GM12878 (cell line): ENCODE data around the gene ANGPTL2. TPM values are rescaled to one million over a fixed set of nuclear protein-coding genes. Genes with fewer than 3 reads are reported as not detected.

Experiments used
- ATAC-seq: fragments of 200-7000 bp; cut with Tn5 transposase; 3 replicates; pipeline ENCODE4 v1.9.1; 2020; ENCODE audit warnings: mild to moderate bottlenecking, moderate library complexity
- BruUV-seq: library from RNA; stranded (reverse); fragments of 400-500 nt; replicated peaks from 2 replicates; lab custom pipeline; 2021; lab: Mats Ljungman, UMichigan
- CTCF ChIA-PET: fragments of 300-600 bp; sonication (Branson Sonifier 250); formaldehyde crosslinking; extraction: SDS; loops from one replicate; lab custom pipeline; 2021; ENCODE audit warnings: inconsistent platforms; lab: Yijun Ruan, JAX
- POLR2A ChIA-PET: fragments of 350-600 bp; formaldehyde crosslinking; extraction: SDS; loops from one replicate; lab custom pipeline; 2021; ENCODE audit warnings: inconsistent platforms; lab: Charles Lee
- RAD21 ChIA-PET: fragments of 300-600 bp; sonication (Branson Sonifier 250); formaldehyde crosslinking; loops from one replicate; lab custom pipeline; 2023; ENCODE audit warnings: antibody characterized with exemption; ENCODE audit not compliant: unreplicated experiment; lab: Charles Lee
- SMC1A ChIA-PET: fragments of 300-600 bp; sonication (Branson Sonifier 250); formaldehyde crosslinking; loops from one replicate; lab custom pipeline; 2023; ENCODE audit not compliant: unreplicated experiment, uncharacterized antibody; lab: Charles Lee
- DNase-seq: peaks from one replicate; pipeline ENCODE4 v3.0.0-alpha.2; 2011; ENCODE audit warnings: low read depth, low spot score
- FAIRE-seq: peaks from 3 replicates; lab custom pipeline; 2011; peaks lifted over from hg19 to GRCh38; lab: Jason Lieb, UNC
- H2AFZ ChIP-seq: 2 replicates; pipeline ENCODE4 v1.6.0; 2011; ENCODE audit warnings: low read depth, low read length, control low read depth; ENCODE audit not compliant: control insufficient read depth
- H3K27ac ChIP-seq: 2 replicates; pipeline ENCODE4 v1.5.1; 2011; ENCODE audit warnings: control low read depth; ENCODE audit not compliant: control insufficient read depth, insufficient read depth
- H3K27me3 ChIP-seq, 2 experiments: replicated peaks in 1 of 2; 2 replicates each; pipeline versions ENCODE4 v1.6.0 to v1.6.1; 2011; ENCODE audit warnings: low read length in 1 of 2; ENCODE audit not compliant: control insufficient read depth in 2 of 2, insufficient read depth in 2 of 2
- H3K36me3 ChIP-seq, 2 experiments: 2 replicates each; pipeline ENCODE4 v1.5.1; 2011; ENCODE audit warnings: low read length in 1 of 2; ENCODE audit not compliant: control insufficient read depth in 2 of 2, insufficient read depth in 2 of 2
- H3K4me1 ChIP-seq: 2 replicates; pipeline ENCODE4 v1.6.1; 2011; ENCODE audit warnings: mild to moderate bottlenecking, low read length, moderate library complexity, mixed read lengths; ENCODE audit not compliant: control insufficient read depth, insufficient read depth
- H3K4me2 ChIP-seq: 2 replicates; pipeline ENCODE4 v1.6.0; 2011; ENCODE audit warnings: control low read depth; ENCODE audit not compliant: control insufficient read depth, insufficient read depth
- H3K4me3 ChIP-seq: fragments of 200-600 bp; sonication (generic); 2 replicates; pipeline ENCODE4 v1.5.1; 2016
- H3K79me2 ChIP-seq: 2 replicates; pipeline ENCODE4 v1.6.0; 2011; ENCODE audit warnings: low read length; ENCODE audit not compliant: control insufficient read depth, insufficient read depth
- H3K9ac ChIP-seq: 2 replicates; pipeline ENCODE4 v1.8.0; 2011; ENCODE audit warnings: low read length, control low read depth, mixed read lengths; ENCODE audit not compliant: control insufficient read depth, insufficient read depth
- H3K9me3 ChIP-seq: replicated peaks from 3 replicates; pipeline ENCODE4 v1.5.1; 2011; ENCODE audit warnings: mild to moderate bottlenecking, low read length; ENCODE audit not compliant: control insufficient read depth, insufficient read depth
- H4K20me1 ChIP-seq: 2 replicates; pipeline ENCODE4 v1.6.0; 2011; ENCODE audit not compliant: control insufficient read depth, insufficient read depth
- CEBPZ ChIP-seq: fragments of 150-350 bp; IDR thresholded peaks from 2 replicates; pipeline ENCODE4 v1.6.1; 2016; ENCODE audit warnings: low read depth, low read length
- CHD1 ChIP-seq: IDR thresholded peaks from 2 replicates; pipeline ENCODE4 v1.6.1; 2012; ENCODE audit warnings: low read depth, low read length, improper control_type of control experiment
- E2F8 ChIP-seq: fragments of 450-650 bp; IDR thresholded peaks from 2 replicates; pipeline ENCODE4 v1.6.1; 2018; ENCODE audit warnings: mild to moderate bottlenecking, low read depth, moderate library complexity; ENCODE audit not compliant: partially characterized antibody
- MEF2B ChIP-seq: fragments of 450-650 bp; IDR thresholded peaks from 2 replicates; pipeline ENCODE4 v1.6.1; 2018; ENCODE audit warnings: mild to moderate bottlenecking, moderate library complexity; ENCODE audit not compliant: partially characterized antibody, poor library complexity, severe bottlenecking
- SIX5 ChIP-seq: IDR thresholded peaks from 2 replicates; pipeline ENCODE4 v1.6.1; 2011; ENCODE audit warnings: mild to moderate bottlenecking, low read depth, low read length, moderate library complexity; ENCODE audit not compliant: severe bottlenecking
- TCF7 ChIP-seq: IDR thresholded peaks from 2 replicates; pipeline ENCODE4 v1.6.1; 2014; ENCODE audit warnings: antibody characterized with exemption, borderline replicate concordance
- WGBS: methylation state at CpG from one replicate; pipeline ENCODE4 v1.1.6; 2016; ENCODE audit warnings: low lambda C conversion rate; ENCODE audit not compliant: insufficient replicate concordance, insufficient coverage; ENCODE audit errors: missing lambda C conversion rate; 5-methylcytosine and 5-hydroxymethylcytosine counted together
- in situ Hi-C: fragments of 300-500 bp; cut with MboI; formaldehyde crosslinking; loops from 9 replicates; pipeline ENCODE4 v1.14.3; 2018; ENCODE audit warnings: mixed read lengths
- intact Hi-C: fragments of 100-400 bp; cut with micrococcal nuclease; formaldehyde crosslinking; loops from one replicate; pipeline ENCODE4 v1.14.2; 2022; ENCODE audit not compliant: unreplicated experiment
- polyA plus RNA-seq, 11 experiments: library from polyadenylated mRNA; depleted of rRNA in 4 of 11; unstranded in 6 of 11; stranded (reverse) in 5 of 11; fragments of >200 nt; fragmentation: Nextera tagmentation in 4 of 11; fragmentation: Illumina TruSeq in 1 of 11; extraction: Ambion mirVana in 4 of 11; extraction: Trizol in 1 of 11; gene quantifications; 1 replicate in 1 of 11; 2 replicates in 10 of 11; pipeline versions ENCODE4 v1.2.1 to v1.2.3, GENCODE V29; 2011 to 2016; ENCODE audit warnings: inconsistent platforms in 2 of 11, missing spikeins in 2 of 11, low read depth in 1 of 11
- total RNA-seq, 4 experiments: library from RNA; depleted of rRNA in 3 of 4; stranded (reverse); fragments of >200 nt in 3 of 4; fragmentation: Illumina TruSeq in 1 of 4; extraction: Trizol in 1 of 4; gene quantifications; 2 replicates each; pipeline versions ENCODE4 v1.2.1 to v1.2.3, GENCODE V29; 2013 to 2021
- TF ChIP-seq, protein P1 (sequence below): IDR thresholded peaks from 2 replicates; pipeline ENCODE4 v1.6.1; 2012; ENCODE audit warnings: improper control_type of control experiment, low read depth, low read length; ENCODE audit not compliant: insufficient replicate concordance
- TF ChIP-seq, protein P2 (sequence below): IDR thresholded peaks from 2 replicates; pipeline ENCODE4 v1.6.1; 2012; ENCODE audit warnings: low read length, inconsistent platforms

Gene ANGPTL2
- total and polyA plus RNA-seq, 10 of the 15 experiments (the other 5 are each of a cell fraction or from before 2014, with no cell fraction given): 0.13 to 2.6 (median 0.82) TPM; not detected in 1

- BruUV-seq: no TSS peak
- TF ChIP-seq, protein P1, sequence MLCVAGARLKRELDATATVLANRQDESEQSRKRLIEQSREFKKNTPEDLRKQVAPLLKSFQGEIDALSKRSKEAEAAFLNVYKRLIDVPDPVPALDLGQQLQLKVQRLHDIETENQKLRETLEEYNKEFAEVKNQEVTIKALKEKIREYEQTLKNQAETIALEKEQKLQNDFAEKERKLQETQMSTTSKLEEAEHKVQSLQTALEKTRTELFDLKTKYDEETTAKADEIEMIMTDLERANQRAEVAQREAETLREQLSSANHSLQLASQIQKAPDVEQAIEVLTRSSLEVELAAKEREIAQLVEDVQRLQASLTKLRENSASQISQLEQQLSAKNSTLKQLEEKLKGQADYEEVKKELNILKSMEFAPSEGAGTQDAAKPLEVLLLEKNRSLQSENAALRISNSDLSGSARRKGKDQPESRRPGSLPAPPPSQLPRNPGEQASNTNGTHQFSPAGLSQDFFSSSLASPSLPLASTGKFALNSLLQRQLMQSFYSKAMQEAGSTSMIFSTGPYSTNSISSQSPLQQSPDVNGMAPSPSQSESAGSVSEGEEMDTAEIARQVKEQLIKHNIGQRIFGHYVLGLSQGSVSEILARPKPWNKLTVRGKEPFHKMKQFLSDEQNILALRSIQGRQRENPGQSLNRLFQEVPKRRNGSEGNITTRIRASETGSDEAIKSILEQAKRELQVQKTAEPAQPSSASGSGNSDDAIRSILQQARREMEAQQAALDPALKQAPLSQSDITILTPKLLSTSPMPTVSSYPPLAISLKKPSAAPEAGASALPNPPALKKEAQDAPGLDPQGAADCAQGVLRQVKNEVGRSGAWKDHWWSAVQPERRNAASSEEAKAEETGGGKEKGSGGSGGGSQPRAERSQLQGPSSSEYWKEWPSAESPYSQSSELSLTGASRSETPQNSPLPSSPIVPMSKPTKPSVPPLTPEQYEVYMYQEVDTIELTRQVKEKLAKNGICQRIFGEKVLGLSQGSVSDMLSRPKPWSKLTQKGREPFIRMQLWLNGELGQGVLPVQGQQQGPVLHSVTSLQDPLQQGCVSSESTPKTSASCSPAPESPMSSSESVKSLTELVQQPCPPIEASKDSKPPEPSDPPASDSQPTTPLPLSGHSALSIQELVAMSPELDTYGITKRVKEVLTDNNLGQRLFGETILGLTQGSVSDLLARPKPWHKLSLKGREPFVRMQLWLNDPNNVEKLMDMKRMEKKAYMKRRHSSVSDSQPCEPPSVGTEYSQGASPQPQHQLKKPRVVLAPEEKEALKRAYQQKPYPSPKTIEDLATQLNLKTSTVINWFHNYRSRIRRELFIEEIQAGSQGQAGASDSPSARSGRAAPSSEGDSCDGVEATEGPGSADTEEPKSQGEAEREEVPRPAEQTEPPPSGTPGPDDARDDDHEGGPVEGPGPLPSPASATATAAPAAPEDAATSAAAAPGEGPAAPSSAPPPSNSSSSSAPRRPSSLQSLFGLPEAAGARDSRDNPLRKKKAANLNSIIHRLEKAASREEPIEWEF: no peak
- TF ChIP-seq MEF2B (no peak), CEBPZ (no peak), CHD1 (no peak), SIX5 (no peak), E2F8 (no peak), TCF7 (no peak)
- TF ChIP-seq, protein P2, sequence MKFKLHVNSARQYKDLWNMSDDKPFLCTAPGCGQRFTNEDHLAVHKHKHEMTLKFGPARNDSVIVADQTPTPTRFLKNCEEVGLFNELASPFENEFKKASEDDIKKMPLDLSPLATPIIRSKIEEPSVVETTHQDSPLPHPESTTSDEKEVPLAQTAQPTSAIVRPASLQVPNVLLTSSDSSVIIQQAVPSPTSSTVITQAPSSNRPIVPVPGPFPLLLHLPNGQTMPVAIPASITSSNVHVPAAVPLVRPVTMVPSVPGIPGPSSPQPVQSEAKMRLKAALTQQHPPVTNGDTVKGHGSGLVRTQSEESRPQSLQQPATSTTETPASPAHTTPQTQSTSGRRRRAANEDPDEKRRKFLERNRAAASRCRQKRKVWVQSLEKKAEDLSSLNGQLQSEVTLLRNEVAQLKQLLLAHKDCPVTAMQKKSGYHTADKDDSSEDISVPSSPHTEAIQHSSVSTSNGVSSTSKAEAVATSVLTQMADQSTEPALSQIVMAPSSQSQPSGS: no peak
These were observed 15.1 kb downstream of the ANGPTL2 start for GRCh38 chr9:127107171-127107928.

More at GRCh38 chr9:127107171-127107928, 15.1 kb downstream of the ANGPTL2 start:
- Histone ChIP-seq H3K9me3 (no peaks in the 10 kb centered on the region), H3K4me1 (no peaks in the 10 kb centered on the region), H2AFZ (no peak overlapping the region), H3K79me2 (no peaks in the 10 kb centered on the region), H3K4me2 (no peak overlapping the region), H3K27me3 (no peaks in the 10 kb centered on the region), H3K9ac (no peak overlapping the region), H3K36me3 (no peaks in the 10 kb centered on the region; a peak in 1 of 4 replicates), H3K27ac (no peak overlapping the region), H3K4me3 (no peak overlapping the region), H4K20me1 (no peaks in the 10 kb centered on the region)
- POLR2A ChIA-PET: interaction anchor here (0.5 kb wide), 1 partner anchor 86 kb away, joined by 4 read pairs; no protein-coding TSS in a partner anchor
- RAD21 ChIA-PET: interaction anchor here (1.2 kb wide), 2 partner anchors 63 to 160 kb away, joined by 3 read pairs; no protein-coding TSS in a partner anchor
- CTCF ChIA-PET: interaction anchor here (0.6 to 1.1 kb wide), 3 partner anchors 12 to 107 kb away, joined by 3 read pairs; partner anchors contain the start of gene ANGPTL2
- SMC1A ChIA-PET: interaction anchor here (1.5 kb wide), 2 partner anchors 8 to 54 kb away, joined by 4 to 7 read pairs; no protein-coding TSS in a partner anchor
- ATAC-seq (no peak), FAIRE-seq (no peak), DNase-seq (no peak)
- 71% methylated on average over 11 of the region's 11 CpGs for WGBS
- in situ Hi-C loops (no loop called here), intact Hi-C loops (no loop called here)
